Endothelial cell of umbilical vein (primary cell): Measurements from ENCODE around the gene RYR1.
A peak's percentile ranks its signal among the peaks of the same experiment; 100 is the strongest.

Source experiments
- GATA2 ChIP-seq: IDR thresholded peaks from 2 replicates; pipeline ENCODE4 v1.7.0; 2011; ENCODE audit warnings: low read depth, mild to moderate bottlenecking, moderate library complexity, mixed read lengths, low read length; ENCODE audit not compliant: insufficient read length, insufficient read depth
- POLR2A ChIP-seq: IDR thresholded peaks from 2 replicates; pipeline ENCODE4 v1.6.1; 2012; ENCODE audit warnings: low read depth, mild to moderate bottlenecking, control low read depth, low read length
- POLR2AphosphoS5 ChIP-seq: IDR thresholded peaks from 2 replicates; pipeline ENCODE4 v1.6.1; 2012; ENCODE audit warnings: low read depth, mild to moderate bottlenecking, control low read depth, low read length, moderate library complexity; ENCODE audit not compliant: insufficient read depth
- TF ChIP-seq, protein P1 (sequence below), 2 donors: IDR thresholded peaks; 1 replicate in 1 of 2; 2 replicates in 1 of 2; pipeline ENCODE4 v1.5.1; 2011; ENCODE audit warnings: low read length in 2 of 2, mild to moderate bottlenecking in 2 of 2, moderate library complexity in 2 of 2, control low read depth in 1 of 2, inconsistent platforms in 1 of 2, low read depth in 1 of 2; ENCODE audit not compliant: insufficient read depth in 1 of 2; ENCODE audit errors: extremely low read depth in 1 of 2

DNA sequence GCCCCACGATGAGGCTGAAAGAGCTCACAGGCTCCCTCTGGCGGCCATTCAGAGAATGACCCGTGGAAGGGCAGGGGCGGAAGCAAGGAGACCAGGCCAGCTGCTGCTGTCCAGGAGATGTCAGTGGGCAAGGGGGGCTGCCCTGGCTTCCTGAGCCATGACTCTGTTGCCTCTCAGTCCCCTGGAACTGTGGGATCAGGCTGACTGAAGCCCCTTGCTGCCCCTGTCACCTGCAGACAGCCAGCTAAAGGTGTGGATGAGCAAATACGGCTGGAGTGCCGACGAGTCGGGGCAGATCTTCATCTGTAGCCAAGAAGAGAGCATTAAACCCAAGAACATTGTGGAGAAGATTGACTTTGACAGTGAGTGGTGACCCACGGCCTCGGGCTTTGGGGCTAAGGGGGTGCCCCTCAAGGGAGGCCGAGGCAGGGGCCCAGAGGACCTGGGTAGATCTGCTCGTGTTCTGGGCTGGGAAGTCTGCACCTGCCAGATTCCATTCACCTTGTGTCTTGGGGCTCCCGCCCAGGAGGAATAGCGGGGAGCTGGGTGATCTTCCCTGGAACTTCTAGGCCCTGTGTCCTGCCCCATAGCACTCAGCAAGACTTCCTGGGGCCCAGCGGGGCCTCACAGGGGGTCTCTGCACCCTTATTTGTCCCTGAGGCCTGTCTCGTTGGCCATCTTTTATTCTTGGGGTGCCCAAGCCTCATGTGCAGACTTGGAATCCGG is 201.4 kb downstream of the RYR1 start:
- TF ChIP-seq POLR2AphosphoS5 (peak; percentile 23), POLR2A (no peak), GATA2 (no peak)
- TF ChIP-seq, protein P1, sequence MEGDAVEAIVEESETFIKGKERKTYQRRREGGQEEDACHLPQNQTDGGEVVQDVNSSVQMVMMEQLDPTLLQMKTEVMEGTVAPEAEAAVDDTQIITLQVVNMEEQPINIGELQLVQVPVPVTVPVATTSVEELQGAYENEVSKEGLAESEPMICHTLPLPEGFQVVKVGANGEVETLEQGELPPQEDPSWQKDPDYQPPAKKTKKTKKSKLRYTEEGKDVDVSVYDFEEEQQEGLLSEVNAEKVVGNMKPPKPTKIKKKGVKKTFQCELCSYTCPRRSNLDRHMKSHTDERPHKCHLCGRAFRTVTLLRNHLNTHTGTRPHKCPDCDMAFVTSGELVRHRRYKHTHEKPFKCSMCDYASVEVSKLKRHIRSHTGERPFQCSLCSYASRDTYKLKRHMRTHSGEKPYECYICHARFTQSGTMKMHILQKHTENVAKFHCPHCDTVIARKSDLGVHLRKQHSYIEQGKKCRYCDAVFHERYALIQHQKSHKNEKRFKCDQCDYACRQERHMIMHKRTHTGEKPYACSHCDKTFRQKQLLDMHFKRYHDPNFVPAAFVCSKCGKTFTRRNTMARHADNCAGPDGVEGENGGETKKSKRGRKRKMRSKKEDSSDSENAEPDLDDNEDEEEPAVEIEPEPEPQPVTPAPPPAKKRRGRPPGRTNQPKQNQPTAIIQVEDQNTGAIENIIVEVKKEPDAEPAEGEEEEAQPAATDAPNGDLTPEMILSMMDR (IDR thresholded peaks at IDR 0.05; ENCODE audit: extremely low read depth in 1 of 2, insufficient read depth in 1 of 2, low read depth in 1 of 2, low read length in 2 of 2), result peak; percentile 90 to 93
